KMS-11 (cell line): ENCODE measurements around the gene LRRC17.

Source experiments
- H2AFZ ChIP-seq: fragments of 200-600 bp; sonication (generic); 2 replicates; pipeline ENCODE4 v1.6.1; 2016; ENCODE audit warnings: antibody characterized with exemption, mixed run types, low read depth
- H3K27ac ChIP-seq: fragments of 200-600 bp; sonication (generic); 2 replicates; pipeline ENCODE4 v1.6.1; 2016; ENCODE audit warnings: mild to moderate bottlenecking, mixed run types
- H3K27me3 ChIP-seq: fragments of 200-600 bp; sonication (generic); 2 replicates; pipeline ENCODE4 v1.6.1; 2017; ENCODE audit warnings: mild to moderate bottlenecking, low read depth, mixed run types, moderate library complexity; ENCODE audit not compliant: insufficient read depth
- H3K36me3 ChIP-seq: fragments of 200-600 bp; sonication (generic); 2 replicates; pipeline ENCODE4 v1.6.1; 2017; ENCODE audit warnings: mild to moderate bottlenecking, mixed run types; ENCODE audit not compliant: insufficient read depth
- H3K4me1 ChIP-seq: fragments of 200-600 bp; sonication (generic); 2 replicates; pipeline ENCODE4 v1.6.1; 2016; ENCODE audit warnings: mild to moderate bottlenecking, low read depth, mixed run types; ENCODE audit not compliant: poor library complexity, severe bottlenecking
- H3K4me2 ChIP-seq: fragments of 200-600 bp; sonication (generic); 2 replicates; pipeline ENCODE4 v1.7.0; 2016; ENCODE audit warnings: mild to moderate bottlenecking, mixed run types
- H3K4me3 ChIP-seq: fragments of 200-600 bp; sonication (generic); IDR thresholded peaks from 2 replicates; pipeline ENCODE4 v1.6.1; 2017; ENCODE audit warnings: low read depth, low read length, mixed read lengths; ENCODE audit not compliant: insufficient read depth
- H3K79me2 ChIP-seq: fragments of 200-600 bp; sonication (generic); 2 replicates; pipeline ENCODE4 v1.6.1; 2016; ENCODE audit warnings: low read depth, mixed run types; ENCODE audit not compliant: insufficient read depth
- H3K9ac ChIP-seq: fragments of 200-600 bp; sonication (generic); 2 replicates; pipeline ENCODE4 v1.6.1; 2016; ENCODE audit warnings: mild to moderate bottlenecking, mixed run types
- H4K20me1 ChIP-seq: fragments of 200-600 bp; sonication (generic); 2 replicates; pipeline ENCODE4 v1.6.1; 2016; ENCODE audit warnings: mild to moderate bottlenecking, mixed run types; ENCODE audit not compliant: insufficient read depth
- TF ChIP-seq, protein P1 (sequence below): fragments of 200-600 bp; sonication (generic); conservative IDR thresholded peaks from 2 replicates; pipeline ENCODE4 v1.6.1; 2017; ENCODE audit warnings: low read depth, mild to moderate bottlenecking, antibody characterized with exemption, low read length, moderate library complexity, mixed read lengths

The LRRC17 gene

DNA sequence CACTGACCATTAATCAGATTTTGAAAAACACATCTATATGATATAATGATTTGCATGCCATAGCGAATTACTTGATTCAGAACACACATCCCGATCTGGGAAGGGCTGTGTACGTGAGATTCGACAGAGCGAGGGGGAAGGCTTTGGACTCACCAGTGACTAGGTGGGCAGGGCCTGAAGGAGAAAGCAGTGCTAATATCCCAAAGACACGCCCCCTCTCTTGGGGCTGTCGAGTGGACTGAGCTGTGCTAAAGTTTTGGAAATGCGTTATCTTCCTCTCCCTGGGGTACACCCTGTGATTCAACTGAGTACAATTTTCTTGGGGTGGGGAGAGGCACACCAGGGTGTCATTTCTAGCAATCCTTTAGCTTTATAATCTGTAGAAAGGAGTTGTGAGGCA lies 1.8 kb downstream of the LRRC17 start:
- H2AFZ ChIP-seq = no peak overlapping the region
- H3K4me3 ChIP-seq = no peak overlapping the region
- no peak overlapping the region for H3K9ac ChIP-seq
- TF ChIP-seq, protein P1, sequence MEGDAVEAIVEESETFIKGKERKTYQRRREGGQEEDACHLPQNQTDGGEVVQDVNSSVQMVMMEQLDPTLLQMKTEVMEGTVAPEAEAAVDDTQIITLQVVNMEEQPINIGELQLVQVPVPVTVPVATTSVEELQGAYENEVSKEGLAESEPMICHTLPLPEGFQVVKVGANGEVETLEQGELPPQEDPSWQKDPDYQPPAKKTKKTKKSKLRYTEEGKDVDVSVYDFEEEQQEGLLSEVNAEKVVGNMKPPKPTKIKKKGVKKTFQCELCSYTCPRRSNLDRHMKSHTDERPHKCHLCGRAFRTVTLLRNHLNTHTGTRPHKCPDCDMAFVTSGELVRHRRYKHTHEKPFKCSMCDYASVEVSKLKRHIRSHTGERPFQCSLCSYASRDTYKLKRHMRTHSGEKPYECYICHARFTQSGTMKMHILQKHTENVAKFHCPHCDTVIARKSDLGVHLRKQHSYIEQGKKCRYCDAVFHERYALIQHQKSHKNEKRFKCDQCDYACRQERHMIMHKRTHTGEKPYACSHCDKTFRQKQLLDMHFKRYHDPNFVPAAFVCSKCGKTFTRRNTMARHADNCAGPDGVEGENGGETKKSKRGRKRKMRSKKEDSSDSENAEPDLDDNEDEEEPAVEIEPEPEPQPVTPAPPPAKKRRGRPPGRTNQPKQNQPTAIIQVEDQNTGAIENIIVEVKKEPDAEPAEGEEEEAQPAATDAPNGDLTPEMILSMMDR = no peak
- H3K27ac ChIP-seq = no peak overlapping the region
- no peaks in the 10 kb centered on the region for H4K20me1 ChIP-seq
- no peaks in the 10 kb centered on the region for H3K36me3 ChIP-seq
- no peaks in the 10 kb centered on the region for H3K4me1 ChIP-seq
- no peaks in the 10 kb centered on the region for H3K27me3 ChIP-seq
- no peaks in the 10 kb centered on the region for H3K79me2 ChIP-seq
- H3K4me2 ChIP-seq = no peak overlapping the region

- Histone ChIP-seq H4K20me1 (no peaks in the 10 kb centered on the region), H2AFZ (no peak overlapping the region), H3K4me1 (no peaks in the 10 kb centered on the region), H3K27ac (no peak overlapping the region), H3K36me3 (no peaks in the 10 kb centered on the region), H3K27me3 (no peaks in the 10 kb centered on the region), H3K4me3 (no peak overlapping the region), H3K79me2 (no peaks in the 10 kb centered on the region), H3K4me2 (no peak overlapping the region), H3K9ac (no peak overlapping the region)
- TF ChIP-seq, protein P1 = no peak
Observed at GRCh38 chr7:102916426-102916825, 3.6 kb downstream of the LRRC17 start.

- Histone ChIP-seq H3K36me3 (no peaks in the 10 kb centered on the region), H2AFZ (no peak overlapping the region), H3K27me3 (no peaks in the 10 kb centered on the region), H3K27ac (no peak overlapping the region), H3K9ac (no peak overlapping the region), H3K79me2 (no peaks in the 10 kb centered on the region), H3K4me2 (no peak overlapping the region), H4K20me1 (no peaks in the 10 kb centered on the region), H3K4me1 (no peaks in the 10 kb centered on the region), H3K4me3 (no peak overlapping the region)
- TF ChIP-seq, protein P1 = no peak
Observed at GRCh38 chr7:102916881-102917280, 4.1 kb downstream of the LRRC17 start.

- no peaks in the 10 kb centered on the region for H3K4me1 ChIP-seq
- no peaks in the 10 kb centered on the region for H3K79me2 ChIP-seq
- H3K36me3 ChIP-seq = no peaks in the 10 kb centered on the region
- no peak overlapping the region for H3K27ac ChIP-seq
- H2AFZ ChIP-seq = no peak overlapping the region
- no peak overlapping the region for H3K4me3 ChIP-seq
- no peak overlapping the region for H3K4me2 ChIP-seq
- no peak overlapping the region for H3K9ac ChIP-seq
- H3K27me3 ChIP-seq = no peaks in the 10 kb centered on the region
- TF ChIP-seq, protein P1 = no peak
- no peaks in the 10 kb centered on the region for H4K20me1 ChIP-seq
Observed at GRCh38 chr7:102917436-102918353, 4.9 kb downstream of the LRRC17 start.
